ENCODE measurements around the gene BOK. TPM values are rescaled to one million over a fixed set of nuclear protein-coding genes. Genes with fewer than 3 reads are reported as not detected.

Gene BOK
- total RNA-seq, 1 experiment from 2014 or later: 33.9 TPM

DNA sequence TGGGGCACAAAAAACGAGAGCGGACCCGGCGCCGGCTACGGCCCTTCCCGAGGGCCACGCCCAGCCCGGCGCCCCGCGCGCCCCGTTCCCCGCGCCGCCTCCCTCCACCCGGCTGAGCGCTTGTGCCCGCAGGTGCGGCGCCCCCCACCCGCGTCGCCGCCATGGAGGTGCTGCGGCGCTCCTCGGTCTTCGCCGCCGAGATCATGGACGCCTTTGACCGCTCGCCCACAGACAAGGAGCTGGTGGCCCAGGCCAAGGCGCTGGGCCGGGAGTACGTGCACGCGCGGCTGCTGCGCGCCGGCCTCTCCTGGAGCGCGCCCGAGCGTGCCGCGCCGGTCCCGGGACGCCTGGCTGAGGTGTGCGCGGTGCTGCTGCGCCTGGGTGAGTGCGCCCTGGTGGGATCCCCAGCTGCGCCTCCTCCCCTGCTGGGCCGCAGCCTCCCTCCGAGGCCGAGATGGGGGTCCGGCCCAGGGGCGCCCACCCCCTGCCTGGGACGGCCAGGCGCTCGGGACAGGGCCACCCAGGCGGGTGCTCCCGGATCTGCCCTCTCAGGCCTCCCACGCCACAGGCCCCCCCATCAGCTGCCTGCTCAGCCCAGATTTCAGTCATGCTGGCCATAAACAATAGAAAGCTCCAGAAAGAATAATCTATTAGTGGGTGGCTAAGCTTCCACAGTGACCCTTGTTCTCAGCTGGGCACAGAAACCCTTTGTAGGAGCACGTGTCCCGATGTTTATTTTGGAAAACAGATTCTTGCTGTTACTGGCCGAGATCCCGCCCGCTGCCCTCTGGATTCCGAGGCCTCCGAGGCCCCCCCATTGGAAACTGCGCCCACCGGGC lies 997 bp downstream of the BOK start:
- H4K20me1 ChIP-seq (ENCODE audit: control insufficient read depth, insufficient read depth, insufficient read length): no peaks in the 10 kb centered on the region
- no peak overlapping the region for H2BK20ac ChIP-seq (ENCODE audit: low read depth, low read length, poor library complexity, severe bottlenecking)
- H2BK120ac ChIP-seq (ENCODE audit: low read depth, low read length, poor library complexity, severe bottlenecking): no peak overlapping the region
- H3K27ac ChIP-seq (ENCODE audit: insufficient read length, low read depth, low read length): no peak overlapping the region
- H3K27me3 Mint-ChIP-seq (ENCODE audit: low read depth): no peaks in the 10 kb centered on the region; the same call in 1 of the 2 replicates
- no peak overlapping the region for H4K8ac ChIP-seq (replicated peaks; ENCODE audit: insufficient read length, low read depth, low read length)
- H3K4me3 Mint-ChIP-seq: peak overlapping the region; percentile 73 to 83
- TF ChIP-seq, protein P1, sequence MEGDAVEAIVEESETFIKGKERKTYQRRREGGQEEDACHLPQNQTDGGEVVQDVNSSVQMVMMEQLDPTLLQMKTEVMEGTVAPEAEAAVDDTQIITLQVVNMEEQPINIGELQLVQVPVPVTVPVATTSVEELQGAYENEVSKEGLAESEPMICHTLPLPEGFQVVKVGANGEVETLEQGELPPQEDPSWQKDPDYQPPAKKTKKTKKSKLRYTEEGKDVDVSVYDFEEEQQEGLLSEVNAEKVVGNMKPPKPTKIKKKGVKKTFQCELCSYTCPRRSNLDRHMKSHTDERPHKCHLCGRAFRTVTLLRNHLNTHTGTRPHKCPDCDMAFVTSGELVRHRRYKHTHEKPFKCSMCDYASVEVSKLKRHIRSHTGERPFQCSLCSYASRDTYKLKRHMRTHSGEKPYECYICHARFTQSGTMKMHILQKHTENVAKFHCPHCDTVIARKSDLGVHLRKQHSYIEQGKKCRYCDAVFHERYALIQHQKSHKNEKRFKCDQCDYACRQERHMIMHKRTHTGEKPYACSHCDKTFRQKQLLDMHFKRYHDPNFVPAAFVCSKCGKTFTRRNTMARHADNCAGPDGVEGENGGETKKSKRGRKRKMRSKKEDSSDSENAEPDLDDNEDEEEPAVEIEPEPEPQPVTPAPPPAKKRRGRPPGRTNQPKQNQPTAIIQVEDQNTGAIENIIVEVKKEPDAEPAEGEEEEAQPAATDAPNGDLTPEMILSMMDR (conservative IDR thresholded peaks at IDR 0.05): no peak
- no peak overlapping the region; the same call in 1 of the 2 replicates for H2BK15ac ChIP-seq (ENCODE audit: low read depth, low read length)
- H3K9me3 Mint-ChIP-seq: peaks cover 0 to 3% of the 10 kb centered on the region in 2 experiments; a peak in 2 of 5 replicates
- no peaks in the 10 kb centered on the region; the same call in 1 of the 2 replicates for H3K79me2 ChIP-seq (ENCODE audit: insufficient read depth, low read length)
- H3T11ph ChIP-seq (ENCODE audit: low read length): no peak overlapping the region
- H2AK5ac ChIP-seq (ENCODE audit: insufficient read length, low read length): no peak overlapping the region
- no peak overlapping the region for H2AFZ ChIP-seq (ENCODE audit: low read length)
- H3K56ac ChIP-seq (ENCODE audit: insufficient read length, low read depth, low read length): no peak overlapping the region
- no peak overlapping the region for H3K4ac ChIP-seq (ENCODE audit: low read depth, low read length)
- no peaks in the 10 kb centered on the region for H3K27me3 ChIP-seq (ENCODE audit: insufficient read depth, low read length)
- H3K27ac Mint-ChIP-seq: no peak overlapping the region
- H3K14ac ChIP-seq (ENCODE audit: insufficient read depth, low read length): peak overlapping the region; percentile 83
- H3K23ac ChIP-seq (ENCODE audit: insufficient read length, low read depth, low read length): no peak overlapping the region
- no peaks in the 10 kb centered on the region for H3K79me1 ChIP-seq (ENCODE audit: insufficient read depth, low read depth, low read length, poor library complexity, severe bottlenecking)
- no CpG with 5 or more reads among the region's 78 CpGs for WGBS (ENCODE audit: extremely low coverage, insufficient read length, low lambda C conversion rate)
- H3K23me2 ChIP-seq (ENCODE audit: insufficient read length, low read depth, low read length, poor library complexity, severe bottlenecking): peaks cover 6% of the 10 kb centered on the region
- H3K4me1 Mint-ChIP-seq: peaks cover 17 to 22% of the 10 kb centered on the region in 2 experiments
- H3K9ac ChIP-seq (ENCODE audit: extremely low read depth, insufficient read length, low read length): no peak overlapping the region
- H4K5ac ChIP-seq (ENCODE audit: insufficient read length, low read depth, low read length): no peak overlapping the region
- no peak overlapping the region for H3K18ac ChIP-seq (ENCODE audit: insufficient read length, low read depth, low read length)
- no peak overlapping the region for H2BK12ac ChIP-seq (ENCODE audit: insufficient read length, low read depth, low read length)
- H3K4me2 ChIP-seq (ENCODE audit: insufficient read depth, insufficient read length, low read length): peak overlapping the region; percentile 53
- H4K91ac ChIP-seq (ENCODE audit: insufficient read length, low read depth, low read length): no peak overlapping the region
- peaks cover 5% of the 10 kb centered on the region; the same call in 1 of the 2 replicates for H3K4me1 ChIP-seq (ENCODE audit: insufficient read depth, low read length)
- peak; percentile 57 for DNase-seq
- H2BK5ac ChIP-seq (ENCODE audit: insufficient read length, low read length): no peak overlapping the region
- H3K36me3 Mint-ChIP-seq (ENCODE audit: insufficient read depth in 1 of 3, low read depth in 3 of 3): peaks cover 2 to 8% (median 3%) of the 10 kb centered on the region in 3 experiments; a peak in 4 of 7 replicates
- H3K9me3 ChIP-seq (ENCODE audit: control insufficient read depth, low read depth, low read length): no peaks in the 10 kb centered on the region
